Astrocyte of the spinal cord (primary cell): ENCODE measurements around the gene CYP24A1.

ENCODE experiments used
- DNase-seq: peaks from one replicate; pipeline ENCODE4 v3.0.0; 2011; ENCODE audit warnings: low read depth, low spot score
- H3K4me3 ChIP-seq: 2 replicates; pipeline ENCODE4 v1.5.1; 2011; ENCODE audit warnings: low read depth, mild to moderate bottlenecking, low read length, moderate library complexity
- CTCF ChIP-seq: IDR thresholded peaks from 2 replicates; pipeline ENCODE4 v1.5.1; 2012; ENCODE audit warnings: low read depth, mild to moderate bottlenecking, low read length, inconsistent platforms
- in situ Hi-C: cut with HindIII; loops from 2 replicates; pipeline ENCODE4 v1.10.0; 2017; ENCODE audit warnings: low sequenced_read_pairs

CYP24A1 gene

GRCh38 chr20:54177378-54177777 lies 3.6 kb upstream of the CYP24A1 start:
- H3K4me3 ChIP-seq: no peak overlapping the region
- no peak for TF ChIP-seq CTCF
- no peak for DNase-seq
- in situ Hi-C loops: no loop called here

GRCh38 chr20:54176610-54177009 lies 2.8 kb upstream of the CYP24A1 start:
- no peak for DNase-seq
- no peak for TF ChIP-seq CTCF
- no peak overlapping the region for H3K4me3 ChIP-seq
- in situ Hi-C loops: no loop called here

GRCh38 chr20:54174457-54175175 lies 830 bp upstream of the CYP24A1 start:
- no peak overlapping the region for H3K4me3 ChIP-seq
- in situ Hi-C loops: no loop called here
- DNase-seq: peak; percentile 6
- no peak for TF ChIP-seq CTCF

GRCh38 chr20:54172856-54173652 lies 732 bp downstream of the CYP24A1 start:
- TF ChIP-seq CTCF: no peak
- DNase-seq: peak; percentile 24
- in situ Hi-C loops: no loop called here
- H3K4me3 ChIP-seq: no peak overlapping the region

- no peak overlapping the region for H3K4me3 ChIP-seq
- in situ Hi-C loops: no loop called here
- DNase-seq: no peak
- no peak for TF ChIP-seq CTCF
Observed at GRCh38 chr20:54172532-54172855, 1.3 kb downstream of the CYP24A1 start.

- in situ Hi-C loops: no loop called here
- no peak for TF ChIP-seq CTCF
- DNase-seq: no peak
- H3K4me3 ChIP-seq: no peak overlapping the region
Observed at GRCh38 chr20:54170963-54171362, 2.8 kb downstream of the CYP24A1 start.
